ENCODE data around the gene ZNF726.
"Not testable (repeated sequence)": the region's sequence is repeated elsewhere in the genome, so short reads cannot be mapped to it uniquely, and the experiment has no call there.

The ZNF726 gene

DNA sequence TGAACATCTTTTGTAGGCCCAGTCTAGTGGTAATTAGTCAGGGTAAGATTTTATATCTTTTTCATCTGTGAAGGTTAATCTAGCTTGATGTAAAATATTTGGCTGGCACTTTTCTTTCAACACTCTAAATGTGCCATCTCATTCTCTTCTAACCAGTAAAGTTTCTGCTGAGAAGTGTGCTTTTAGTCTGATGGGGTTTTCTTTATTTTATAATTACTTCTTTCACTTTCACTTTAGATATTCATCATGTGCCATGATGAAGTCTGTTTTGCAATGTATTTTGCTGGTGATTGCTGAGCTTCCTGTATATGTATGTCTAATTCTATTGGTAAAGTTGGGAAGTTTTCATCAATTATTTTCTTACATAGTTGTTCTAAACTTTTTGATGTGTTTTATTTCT, 31.9 kb downstream of the ZNF726 start:
- no peak for DNase-seq (ENCODE audit: low spot score)

DNA sequence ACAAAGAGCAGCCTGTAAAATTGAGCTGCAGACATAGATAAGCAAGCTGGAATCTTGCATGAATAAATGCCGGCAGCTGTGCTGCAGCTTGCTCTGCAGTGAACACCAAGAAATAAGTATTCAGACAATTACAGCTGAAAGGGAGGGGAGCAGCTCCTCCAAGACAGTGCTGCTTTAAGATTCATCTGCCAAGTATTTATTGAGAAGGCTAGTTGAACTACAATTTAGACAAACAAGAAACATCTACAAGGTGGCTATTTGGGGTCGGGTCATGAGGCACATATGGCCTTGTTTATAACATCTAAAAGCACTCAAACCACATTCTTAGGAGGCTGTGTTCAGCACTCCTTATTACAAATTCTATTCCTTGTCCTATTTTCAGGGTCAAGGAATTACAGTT, 34.9 kb downstream of the ZNF726 start:
- DNase-seq (ENCODE audit: low spot score) = no peak

DNA sequence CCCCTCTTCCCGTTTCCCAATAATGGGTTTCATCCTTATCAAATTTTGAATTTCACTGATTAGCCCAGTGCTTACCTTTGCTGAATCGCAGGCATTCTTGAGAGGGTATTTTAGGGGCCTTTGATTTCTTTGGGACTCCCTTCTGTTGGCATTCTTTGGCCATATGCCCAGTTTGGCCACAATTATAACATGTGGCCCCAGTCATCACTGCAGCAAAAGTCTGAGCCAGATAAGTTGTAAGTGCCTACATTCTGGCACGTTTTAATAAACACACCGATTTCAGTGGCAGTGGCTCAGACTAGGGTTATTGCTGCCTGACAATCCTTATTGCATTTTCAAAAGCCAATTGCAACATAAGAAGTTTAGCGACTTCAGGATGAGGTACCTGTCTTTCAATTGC, 41.4 kb downstream of the ZNF726 start:
- no peak for DNase-seq (ENCODE audit: low spot score)

DNA sequence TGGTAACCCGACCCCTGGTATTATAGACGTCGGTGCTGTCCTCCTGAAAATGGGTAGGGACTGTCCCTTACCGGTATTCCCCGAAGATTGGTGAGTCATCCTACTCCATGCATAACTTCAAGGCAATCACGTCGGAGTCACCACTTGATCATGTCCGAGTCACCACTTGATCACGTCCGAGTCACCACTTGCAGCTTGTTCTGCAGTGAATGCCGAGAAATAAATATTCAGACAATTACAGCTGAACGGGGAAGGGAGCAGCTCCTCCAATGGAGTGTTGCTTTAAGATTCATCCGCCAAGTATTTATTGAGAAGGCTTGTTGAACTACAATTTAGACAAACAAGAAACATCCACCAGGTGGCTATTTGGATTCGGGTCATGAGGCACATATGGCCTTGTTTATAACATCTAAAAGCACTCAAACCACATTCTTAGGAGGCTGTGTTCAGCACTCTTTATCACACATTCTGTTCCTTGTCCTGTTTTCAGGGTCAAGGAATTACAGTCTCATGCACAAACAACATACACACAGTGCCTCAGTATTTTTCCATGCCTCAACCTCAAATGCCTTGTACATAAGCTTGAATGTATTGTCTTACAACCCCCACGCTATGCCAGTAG, 43.1 kb downstream of the ZNF726 start:
- no peak for DNase-seq (ENCODE audit: low spot score)

DNA sequence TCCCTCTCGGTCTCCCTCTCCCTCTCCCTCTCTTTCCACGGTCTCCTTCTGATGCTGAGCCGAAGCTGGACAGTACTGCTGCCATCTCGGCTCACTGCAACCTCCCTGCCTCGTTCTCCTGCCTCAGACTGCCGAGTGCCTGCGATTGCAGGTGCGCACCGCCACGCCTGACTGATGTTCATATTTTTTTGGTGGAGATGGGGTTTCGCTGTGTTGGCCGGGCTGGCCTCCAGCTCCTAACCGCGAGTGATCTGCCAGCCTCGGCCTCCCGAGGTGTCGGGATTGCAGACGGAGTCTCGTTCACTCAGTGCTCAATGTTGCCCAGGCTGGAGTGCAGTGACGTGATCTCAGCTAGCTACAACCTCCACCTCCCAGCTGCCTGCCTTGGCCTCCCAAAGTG, 48.7 kb downstream of the ZNF726 start:
- not testable (repeated sequence) for DNase-seq (ENCODE audit: low spot score)

DNA sequence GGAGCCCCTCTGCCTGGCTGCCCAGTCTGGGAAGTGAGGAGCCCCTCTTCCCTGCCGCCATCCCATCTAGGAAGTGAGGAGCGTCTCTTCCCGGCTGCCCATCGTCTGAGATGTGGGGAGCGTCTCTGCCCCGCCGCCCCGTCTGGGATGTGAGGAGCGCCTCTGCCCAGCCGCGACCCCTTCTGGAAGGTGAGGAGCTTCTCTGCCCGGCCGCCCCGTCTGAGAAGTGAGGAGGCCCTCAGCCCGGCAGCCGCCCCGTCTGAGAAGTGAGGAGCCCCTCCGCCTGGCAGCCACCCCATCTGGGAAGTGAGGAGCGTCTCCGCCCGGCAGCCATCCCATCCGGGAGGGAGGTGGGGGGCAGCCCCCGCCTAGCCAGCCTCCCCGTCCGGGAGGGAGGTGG, 49.2 kb downstream of the ZNF726 start:
- DNase-seq (ENCODE audit: low spot score) = not testable (repeated sequence)

DNA sequence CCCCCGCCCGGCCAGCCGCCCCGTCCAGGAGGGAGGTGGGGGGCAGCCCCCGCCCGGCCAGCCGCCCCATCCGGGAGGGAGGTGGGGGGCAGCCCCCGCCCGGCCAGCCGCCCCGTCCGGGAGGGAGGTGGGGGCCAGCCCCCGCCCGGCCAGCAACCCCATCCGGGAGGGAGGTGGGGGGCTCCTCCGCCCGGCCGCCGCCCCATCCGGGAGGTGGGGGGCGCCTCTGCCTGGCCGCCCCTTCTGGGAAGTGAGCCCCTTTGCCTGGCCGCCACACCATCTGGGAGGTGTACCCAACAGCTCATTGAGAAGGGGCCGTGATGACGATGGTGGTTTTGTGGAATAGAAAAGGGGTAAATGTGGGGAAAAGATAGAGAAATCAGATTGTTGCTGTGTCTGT, 49.6 kb downstream of the ZNF726 start:
- DNase-seq (ENCODE audit: low spot score) = not testable (repeated sequence)

DNA sequence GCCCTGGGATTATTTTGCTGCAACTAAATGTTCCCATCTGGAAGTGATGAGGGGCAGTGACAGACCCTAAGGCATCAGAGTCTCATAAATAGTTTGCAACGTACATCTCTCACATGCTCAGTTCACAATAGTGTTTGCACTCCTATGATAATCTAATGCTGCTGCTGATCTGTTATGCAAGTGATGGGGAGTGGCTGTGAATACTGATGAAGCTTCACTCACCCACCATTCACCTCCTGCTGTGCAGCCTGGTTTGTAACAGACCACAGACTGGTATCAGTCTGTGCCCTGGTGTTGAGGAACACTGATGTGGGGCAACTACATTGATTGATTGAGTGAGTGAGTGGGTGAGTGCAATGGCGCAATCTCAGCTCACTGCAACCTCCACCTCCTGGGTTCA, 54.9 kb downstream of the ZNF726 start:
- no peak for DNase-seq (ENCODE audit: low spot score)

DNA sequence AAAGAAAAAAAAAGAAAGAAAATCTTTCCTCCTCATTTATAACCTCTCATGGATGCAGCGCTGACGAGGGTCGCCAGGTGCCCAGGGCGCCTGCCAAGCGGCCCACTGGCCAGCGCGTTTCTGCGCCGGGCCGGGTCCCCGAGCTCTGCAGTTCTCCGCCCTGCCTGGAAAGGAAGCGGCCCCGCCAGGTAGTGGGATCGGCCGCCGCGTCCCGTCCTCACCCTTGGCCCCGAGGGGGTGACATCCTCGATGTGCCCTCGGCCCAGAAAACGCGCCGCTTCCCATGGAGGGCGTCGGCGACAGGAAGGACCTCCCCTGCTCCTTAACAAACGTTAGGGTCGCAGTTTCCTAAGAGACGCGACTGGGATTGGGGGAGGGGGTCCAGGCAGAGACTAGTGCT, 56.9 kb downstream of the ZNF726 start:
- no peak for DNase-seq (ENCODE audit: low spot score)

DNA sequence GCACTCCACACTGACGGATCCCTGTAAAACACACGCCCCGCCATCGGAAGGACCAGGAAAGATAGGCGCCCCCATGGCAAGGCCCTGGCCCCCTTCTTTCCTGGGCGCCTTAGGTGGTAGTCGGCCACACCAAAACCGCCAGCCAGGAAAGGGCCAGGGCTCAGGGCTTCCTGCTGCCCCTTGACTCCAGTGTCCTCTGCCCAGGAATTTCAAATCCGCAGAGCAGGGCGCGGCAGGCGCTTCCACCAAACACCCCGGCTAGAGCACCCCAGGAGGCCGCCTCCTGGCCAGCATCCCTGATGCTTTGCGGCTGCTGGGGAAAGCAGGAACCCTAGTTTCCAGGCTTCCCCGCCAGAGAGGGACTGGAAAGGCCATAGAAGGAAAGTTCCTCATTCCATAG, 57.5 kb downstream of the ZNF726 start:
- no peak for DNase-seq (ENCODE audit: low spot score)

DNA sequence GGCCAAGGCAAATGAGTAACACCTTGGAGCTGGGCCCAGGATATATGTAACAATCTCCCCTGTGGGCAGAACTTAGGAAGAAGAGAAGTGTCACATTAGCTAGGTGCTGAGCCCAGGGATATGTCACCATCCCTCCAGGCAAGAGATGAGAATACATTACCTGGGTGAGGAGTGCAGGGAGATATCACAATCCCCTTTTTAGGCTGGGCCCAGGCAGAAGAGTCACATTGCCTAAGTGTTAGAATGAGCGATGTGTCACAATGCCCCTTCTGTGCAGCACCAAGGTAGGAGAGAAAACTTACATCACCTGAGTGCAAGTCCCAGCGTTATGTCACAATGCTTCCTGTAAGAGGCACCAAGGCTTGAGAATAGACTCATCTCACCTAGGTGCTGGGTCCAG, 60.3 kb downstream of the ZNF726 start:
- DNase-seq (ENCODE audit: low spot score) = no peak

DNA sequence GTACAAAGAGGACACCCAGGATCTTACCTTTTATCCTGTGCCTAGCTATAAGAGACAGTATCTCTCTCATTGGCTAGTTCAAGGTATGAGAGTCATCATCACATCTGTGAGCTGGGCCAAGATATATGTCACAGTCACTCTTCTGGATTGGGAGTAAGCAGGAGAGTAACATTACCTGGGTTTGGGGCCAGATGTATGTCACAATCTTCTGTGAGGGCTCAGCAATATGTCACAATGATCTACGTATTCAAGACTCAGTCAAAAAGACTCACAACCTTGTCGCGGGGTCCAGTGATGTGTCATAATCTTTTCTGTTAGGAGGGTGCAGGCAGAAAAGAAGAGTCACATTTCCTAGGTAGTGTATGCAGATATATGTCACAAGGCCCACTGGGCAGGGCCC, 61.9 kb downstream of the ZNF726 start:
- DNase-seq (ENCODE audit: low spot score) = not testable (repeated sequence)

DNA sequence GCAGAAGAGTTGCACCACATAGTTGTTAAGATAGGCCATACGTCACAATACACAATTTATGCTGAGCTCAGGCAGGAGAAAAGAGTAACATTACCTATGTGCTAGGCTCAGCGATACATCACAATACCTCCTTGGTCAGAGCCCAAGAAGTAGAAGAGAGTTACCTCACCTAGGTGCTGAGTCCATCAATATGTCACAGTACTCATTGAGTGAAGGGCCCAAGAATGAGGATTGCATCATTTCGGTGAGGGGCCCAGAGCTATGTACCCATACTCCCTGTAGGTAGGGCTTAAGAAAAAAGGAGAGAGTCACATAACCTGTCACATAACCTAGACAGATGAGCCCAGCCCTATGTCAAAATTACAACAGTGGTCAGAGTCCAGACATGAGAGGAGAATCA, 62.6 kb downstream of the ZNF726 start:
- not testable (repeated sequence) for DNase-seq (ENCODE audit: low spot score)

DNA sequence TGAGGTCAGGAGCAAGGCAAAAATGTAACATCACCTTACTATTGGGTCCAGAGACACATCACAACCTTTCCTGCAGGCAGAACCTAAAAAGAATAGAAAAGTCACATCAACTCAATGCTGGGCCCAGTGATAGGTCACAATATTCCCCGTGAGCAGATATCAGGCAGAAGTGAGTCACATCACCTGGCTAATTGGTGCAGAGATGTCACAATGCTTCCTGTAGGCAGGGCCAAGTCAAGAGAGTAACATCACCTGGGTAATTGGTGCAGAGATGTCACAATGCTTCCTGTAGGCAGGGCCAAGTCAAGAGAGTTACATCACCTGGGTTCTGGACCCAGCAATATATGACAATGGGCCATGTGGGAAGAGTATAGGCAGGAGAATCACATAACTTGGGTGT, 63.4 kb downstream of the ZNF726 start:
- DNase-seq (ENCODE audit: low spot score) = no peak

DNA sequence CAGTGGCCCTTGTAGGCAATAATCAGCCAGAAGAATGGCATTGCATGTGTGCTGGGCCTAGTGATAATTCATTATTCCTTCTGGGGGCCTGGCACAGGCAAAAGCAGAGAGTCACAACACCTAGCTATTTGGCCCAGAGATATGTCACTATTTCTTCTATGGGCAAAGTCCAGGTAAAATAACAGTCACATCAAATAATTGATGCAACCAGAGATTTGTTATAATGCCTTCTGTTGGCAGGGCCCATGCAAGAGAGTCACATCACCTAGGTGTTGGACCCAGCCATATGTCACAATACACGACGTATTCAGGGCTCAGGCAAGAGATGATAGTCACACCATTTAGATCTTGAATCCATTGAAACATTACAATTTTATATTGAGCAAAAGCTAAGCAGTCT, 66.1 kb downstream of the ZNF726 start:
- DNase-seq (ENCODE audit: low spot score) = no peak

DNA sequence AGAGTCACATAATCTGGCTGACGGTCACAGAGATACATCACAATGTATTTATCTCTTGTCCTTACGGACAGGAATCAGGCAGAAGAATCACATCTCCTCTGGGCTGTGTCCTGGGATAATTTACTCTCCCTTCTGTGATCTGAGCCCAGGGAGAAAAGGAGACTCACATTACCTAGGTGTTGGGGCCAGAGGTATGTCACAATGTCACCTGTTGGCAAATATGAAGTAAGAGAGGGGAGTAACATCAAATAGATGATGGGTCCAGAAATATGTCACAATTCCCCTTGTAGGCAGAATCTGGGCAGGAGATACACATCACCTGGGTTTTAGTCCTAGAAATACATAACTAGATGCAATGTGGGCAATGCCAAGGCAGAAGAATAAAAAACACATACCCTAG, 67.2 kb downstream of the ZNF726 start:
- no peak for DNase-seq (ENCODE audit: low spot score)

DNA sequence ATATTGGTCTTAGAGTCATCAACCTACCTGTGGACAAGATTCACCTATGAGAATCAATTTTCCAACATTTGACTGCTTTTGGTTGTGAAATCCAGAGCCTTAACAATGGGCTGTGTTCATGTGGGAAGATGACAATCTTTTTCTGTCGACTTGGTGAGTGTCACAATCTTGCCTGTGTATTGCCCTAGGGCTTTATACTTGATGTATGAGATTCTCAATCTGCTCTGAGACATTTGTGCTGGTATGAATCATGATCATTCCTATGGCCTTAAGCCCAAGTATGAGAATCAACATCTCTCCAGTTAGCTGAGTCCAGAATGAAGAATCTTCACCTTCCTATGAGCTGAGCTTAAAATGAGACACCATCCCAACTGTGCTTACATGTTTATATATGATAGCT, 68.7 kb downstream of the ZNF726 start:
- no peak for DNase-seq (ENCODE audit: low spot score)

Data from cerebellar cortex (tissue), 1 donor.